Kidney (tissue), 14 donors: ENCODE results near the gene DCST1. TPM values are rescaled to one million over a fixed set of nuclear protein-coding genes. Genes with fewer than 3 reads are reported as not detected.
A peak's percentile ranks its signal among the peaks of the same experiment; 100 is the strongest.

Experiments used
- DNase-seq, 5 donors: peaks; one replicate each; pipeline ENCODE4 v3.0.0-alpha.2; 2013 to 2020
- FAIRE-seq: peaks from 2 replicates; lab custom pipeline; 2012; peaks lifted over from hg19 to GRCh38; lab: Jason Lieb, UNC
- H3K27ac ChIP-seq, 2 donors: one replicate each; pipeline ENCODE4 v1.7.0; 2013; ENCODE audit warnings: low read depth in 2 of 2, low read length in 2 of 2, inconsistent platforms in 1 of 2
- H3K27me3 ChIP-seq: one replicate; pipeline ENCODE4 v1.7.1; 2013; ENCODE audit warnings: low read length, inconsistent platforms; ENCODE audit not compliant: control insufficient read depth, insufficient read depth
- H3K36me3 ChIP-seq, 3 donors: one replicate each; pipeline versions ENCODE4 v1.7.0 to v1.7.1; 2013; ENCODE audit warnings: low read length in 3 of 3, control low read depth in 1 of 3, inconsistent platforms in 1 of 3; ENCODE audit not compliant: insufficient read depth in 3 of 3, control insufficient read depth in 2 of 3
- H3K4me1 ChIP-seq, 3 donors: one replicate each; pipeline versions ENCODE4 v1.7.0 to v1.7.1; 2013; ENCODE audit warnings: low read length in 3 of 3, inconsistent platforms in 1 of 3, low read depth in 1 of 3; ENCODE audit not compliant: control insufficient read depth in 2 of 3, insufficient read depth in 2 of 3
- H3K4me3 ChIP-seq, 3 donors: one replicate each; pipeline versions ENCODE4 v1.7.0 to v1.8.1; 2013; ENCODE audit warnings: low read length in 3 of 3, control low read depth in 1 of 3, inconsistent platforms in 1 of 3
- H3K9ac ChIP-seq, 3 donors: one replicate each; pipeline versions ENCODE4 v1.7.0 to v1.7.1; 2013; ENCODE audit warnings: low read length in 3 of 3, control low read depth in 1 of 3, inconsistent platforms in 1 of 3
- H3K9me3 ChIP-seq, 3 donors: one replicate each; pipeline versions ENCODE4 v1.7.0 to v1.7.1; 2013; ENCODE audit warnings: low read length in 3 of 3, control low read depth in 1 of 3, inconsistent platforms in 1 of 3; ENCODE audit not compliant: control insufficient read depth in 2 of 3, insufficient read depth in 1 of 3
- intact Hi-C: fragments of 100-400 bp; cut with DNase I; formaldehyde crosslinking; loops from one replicate; pipeline ENCODE4 v1.11.1; 2022
- polyA plus RNA-seq: library from polyadenylated mRNA; stranded (reverse); fragments of 350-450 nt; fragmentation: Illumina TruSeq; extraction: RNeasy Lipid Tissue Mini Kit (QIAGEN cat#74804); gene quantifications from one replicate; pipeline ENCODE4 v1.2.3, GENCODE V29; 2014; ENCODE audit warnings: low read depth, low replicate concordance; ENCODE audit not compliant: insufficient read depth
- total RNA-seq: library from RNA; stranded (reverse); fragmentation: NEBNext Ultra II Directional; extraction: Animal tissue kit (Norgen Biotek cat#: 25700); gene quantifications from one replicate; pipeline ENCODE4 v1.2.1, GENCODE V29; 2021
- TF ChIP-seq, protein P1 (sequence below): IDR thresholded peaks from 3 replicates; pipeline ENCODE4 v1.5.1; 2012; ENCODE audit warnings: mild to moderate bottlenecking, moderate library complexity, borderline replicate concordance; ENCODE audit not compliant: insufficient read depth; ENCODE audit errors: extremely low read depth
- donor health status: control.
- donor health status: control.
- donor health status: control.
- donor health status: control.
- donor health status: control.
- donor health status: DM: yes; HTN: yes; CAD: no.
- donor health status: Normal renal cell carcinoma (clear cell type).

DCST1 gene
- total and polyA plus RNA-seq, 2 donors from 2014 or later: not detected

DNA sequence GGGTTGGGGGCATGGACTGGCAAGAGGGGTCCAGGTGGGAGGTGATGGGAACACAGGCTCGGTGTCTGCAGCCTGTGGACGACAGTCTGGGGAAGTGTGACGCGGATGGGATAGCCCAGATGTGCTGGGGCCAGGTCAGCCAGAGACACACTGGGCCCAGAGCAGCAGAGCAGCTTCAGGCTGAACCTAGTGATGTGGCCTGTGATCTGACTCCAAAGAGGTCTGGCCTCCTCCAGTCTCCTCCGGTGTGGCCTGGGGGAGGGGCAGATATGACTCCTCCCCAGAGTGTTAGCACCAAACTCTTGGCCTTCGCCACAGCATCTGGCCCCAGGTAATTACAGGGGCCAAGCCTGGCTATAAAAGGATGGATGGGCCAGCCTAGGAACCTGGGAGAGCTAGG lies 58.5 kb downstream of the DCST1 start:
- no peaks in the 10 kb centered on the region for H3K27me3 ChIP-seq
- H3K4me3 ChIP-seq: no peak overlapping the region
- intact Hi-C loops: loop anchor here (5.0 kb wide), 1 partner anchor 75 kb away; no protein-coding TSS in a partner anchor
- no peaks in the 10 kb centered on the region for H3K9me3 ChIP-seq
- no peak for FAIRE-seq
- H3K27ac ChIP-seq: no peak overlapping the region
- TF ChIP-seq, protein P1, sequence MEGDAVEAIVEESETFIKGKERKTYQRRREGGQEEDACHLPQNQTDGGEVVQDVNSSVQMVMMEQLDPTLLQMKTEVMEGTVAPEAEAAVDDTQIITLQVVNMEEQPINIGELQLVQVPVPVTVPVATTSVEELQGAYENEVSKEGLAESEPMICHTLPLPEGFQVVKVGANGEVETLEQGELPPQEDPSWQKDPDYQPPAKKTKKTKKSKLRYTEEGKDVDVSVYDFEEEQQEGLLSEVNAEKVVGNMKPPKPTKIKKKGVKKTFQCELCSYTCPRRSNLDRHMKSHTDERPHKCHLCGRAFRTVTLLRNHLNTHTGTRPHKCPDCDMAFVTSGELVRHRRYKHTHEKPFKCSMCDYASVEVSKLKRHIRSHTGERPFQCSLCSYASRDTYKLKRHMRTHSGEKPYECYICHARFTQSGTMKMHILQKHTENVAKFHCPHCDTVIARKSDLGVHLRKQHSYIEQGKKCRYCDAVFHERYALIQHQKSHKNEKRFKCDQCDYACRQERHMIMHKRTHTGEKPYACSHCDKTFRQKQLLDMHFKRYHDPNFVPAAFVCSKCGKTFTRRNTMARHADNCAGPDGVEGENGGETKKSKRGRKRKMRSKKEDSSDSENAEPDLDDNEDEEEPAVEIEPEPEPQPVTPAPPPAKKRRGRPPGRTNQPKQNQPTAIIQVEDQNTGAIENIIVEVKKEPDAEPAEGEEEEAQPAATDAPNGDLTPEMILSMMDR: no peak
- no peak overlapping the region for H3K9ac ChIP-seq
- H3K4me1 ChIP-seq: peaks cover 0 to 4% (median 0%) of the 10 kb centered on the region in 3 donors
- peak in 2 of 5 donors; percentile 47 to 70 for DNase-seq
- no peaks in the 10 kb centered on the region for H3K36me3 ChIP-seq

DNA sequence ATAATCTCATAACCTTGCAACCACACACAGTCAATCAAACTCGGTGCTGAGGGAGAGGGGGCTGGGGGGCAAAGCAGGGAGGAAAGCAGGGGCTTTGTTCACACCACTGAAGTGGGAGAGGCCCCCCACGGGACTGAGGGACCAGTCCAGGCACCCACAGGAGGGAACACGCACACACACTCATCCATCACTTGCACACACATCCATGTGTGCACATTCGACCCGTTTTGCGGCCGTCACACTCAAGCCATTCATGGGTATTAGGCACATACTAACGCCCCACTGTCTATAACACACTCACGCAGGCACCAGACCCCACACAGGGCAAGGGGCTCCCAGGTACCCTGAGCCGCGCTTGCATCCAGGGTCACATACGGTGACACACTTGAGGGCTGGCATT lies 59.0 kb downstream of the DCST1 start:
- intact Hi-C loops: loop anchor here (5.0 kb wide), 1 partner anchor 75 kb away; no protein-coding TSS in a partner anchor
- no peaks in the 10 kb centered on the region for H3K36me3 ChIP-seq
- H3K27me3 ChIP-seq: no peaks in the 10 kb centered on the region
- DNase-seq: peak in 1 of 5 donors; percentile 38
- no peak for FAIRE-seq
- H3K9ac ChIP-seq: no peak overlapping the region
- H3K9me3 ChIP-seq: no peaks in the 10 kb centered on the region
- H3K4me1 ChIP-seq: peaks cover 0 to 4% (median 0%) of the 10 kb centered on the region in 3 donors
- no peak overlapping the region for H3K4me3 ChIP-seq
- H3K27ac ChIP-seq: no peak overlapping the region
- TF ChIP-seq, protein P1: no peak

DNA sequence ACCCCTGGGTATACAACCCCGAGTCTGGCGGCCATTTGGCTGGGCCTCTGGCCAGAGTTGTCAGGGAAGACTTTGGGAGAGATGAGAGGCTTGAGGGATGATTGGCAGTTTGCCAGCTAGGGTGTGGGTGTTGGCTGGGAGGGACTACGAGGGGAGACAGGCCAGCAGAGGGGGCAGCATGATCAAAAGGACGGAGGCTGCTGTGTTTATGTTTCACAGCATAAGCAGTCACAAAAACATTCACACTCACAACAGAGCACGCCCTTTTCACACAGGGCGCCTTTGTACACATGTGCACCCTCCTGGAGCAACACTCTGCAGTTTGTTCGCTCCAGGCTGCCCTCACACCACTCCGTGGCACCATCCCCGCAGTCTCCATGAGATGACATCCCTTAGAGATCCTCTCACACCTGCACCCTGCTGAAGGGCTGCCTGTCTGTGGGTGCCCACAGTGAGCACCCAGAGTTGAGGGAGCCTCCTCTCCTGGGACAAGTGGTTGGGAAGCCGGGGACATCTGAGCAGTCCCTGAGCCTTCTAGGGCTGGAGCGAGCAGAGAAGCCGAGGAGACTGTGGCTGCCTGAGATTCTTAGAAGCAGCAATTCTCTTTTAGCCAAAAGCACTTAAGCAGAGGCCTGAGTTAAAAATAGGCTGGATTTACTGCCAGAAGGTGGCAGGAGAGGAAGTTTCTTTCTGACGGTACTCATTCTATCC lies 60.4 kb downstream of the DCST1 start:
- Histone ChIP-seq H3K9ac (no peak overlapping the region), H3K27ac (no peak overlapping the region), H3K4me1 (peaks cover 0 to 4% (median 0%) of the 10 kb centered on the region in 3 donors), H3K4me3 (no peak overlapping the region), H3K36me3 (no peaks in the 10 kb centered on the region), H3K9me3 (no peaks in the 10 kb centered on the region), H3K27me3 (no peaks in the 10 kb centered on the region)
- DNase-seq: peak; percentile 45 to 76 (median 59)
- intact Hi-C loops: loop anchor here (5.0 kb wide), 1 partner anchor 73 kb away; no protein-coding TSS in a partner anchor
- TF ChIP-seq, protein P1: peak; percentile 65
- FAIRE-seq: no peak
